Keratinocyte (primary cell): ENCODE results near the gene HOXB9. TPM values are rescaled to one million over a fixed set of nuclear protein-coding genes. Genes with fewer than 3 reads are reported as not detected.

ENCODE experiments used
- DNase-seq: peaks from one replicate; pipeline ENCODE4 v3.0.0-alpha.2; 2011; ENCODE audit warnings: low read depth, missing footprints, low spot score
- FAIRE-seq: peaks from 2 replicates; lab custom pipeline; 2011; peaks lifted over from hg19 to GRCh38; lab: Jason Lieb, UNC
- H2AFZ ChIP-seq: 2 replicates; pipeline ENCODE4 v1.6.0; 2012; ENCODE audit warnings: low read length, control low read depth, inconsistent platforms; ENCODE audit not compliant: control insufficient read depth
- H3K27ac ChIP-seq: 2 replicates; pipeline ENCODE4 v1.5.1; 2011; ENCODE audit warnings: low read length; ENCODE audit not compliant: control insufficient read depth, insufficient read depth
- H3K27me3 ChIP-seq: 3 replicates; pipeline ENCODE4 v1.6.0; 2011; ENCODE audit warnings: low read length; ENCODE audit not compliant: control insufficient read depth, insufficient read depth; ENCODE audit errors: extremely low read depth
- H3K36me3 ChIP-seq, 2 experiments: 2 replicates in 1 of 2; 3 replicates in 1 of 2; pipeline ENCODE4 v1.5.1; 2011; ENCODE audit warnings: low read length in 2 of 2, mild to moderate bottlenecking in 1 of 2; ENCODE audit not compliant: control insufficient read depth in 2 of 2, insufficient read depth in 2 of 2; ENCODE audit errors: extremely low read depth in 1 of 2
- H3K4me1 ChIP-seq: 3 replicates; pipeline ENCODE4 v1.5.1; 2011; ENCODE audit warnings: low read length; ENCODE audit not compliant: control insufficient read depth, insufficient read depth; ENCODE audit errors: extremely low read depth
- H3K4me2 ChIP-seq: 3 replicates; pipeline ENCODE4 v1.6.0; 2011; ENCODE audit warnings: low read depth, low read length; ENCODE audit not compliant: control insufficient read depth, insufficient read depth; ENCODE audit errors: extremely low read depth
- H3K4me3 ChIP-seq, 3 experiments: fragments of 200-600 bp in 1 of 3; sonication (generic) in 1 of 3; 2 replicates in 2 of 3; 3 replicates in 1 of 3; pipeline ENCODE4 v1.5.1; 2011 to 2016; ENCODE audit warnings: low read length in 3 of 3, mild to moderate bottlenecking in 3 of 3, control low read depth in 2 of 3, inconsistent platforms in 1 of 3, low read depth in 1 of 3, mixed read lengths in 1 of 3, mixed run types in 1 of 3, moderate library complexity in 1 of 3; ENCODE audit not compliant: control insufficient read depth in 2 of 3, insufficient read depth in 2 of 3; ENCODE audit errors: extremely low read depth in 1 of 3
- H3K79me2 ChIP-seq: 2 replicates; pipeline ENCODE4 v1.6.0; 2012; ENCODE audit warnings: low read length; ENCODE audit not compliant: control insufficient read depth, insufficient read depth
- H3K9ac ChIP-seq: 3 replicates; pipeline ENCODE4 v1.6.0; 2011; ENCODE audit warnings: low read length; ENCODE audit not compliant: control insufficient read depth, insufficient read depth; ENCODE audit errors: extremely low read depth
- H3K9me1 ChIP-seq: 3 replicates; pipeline ENCODE4 v1.6.0; 2011; ENCODE audit warnings: low read length; ENCODE audit not compliant: control insufficient read depth, insufficient read depth; ENCODE audit errors: extremely low read depth
- H3K9me3 ChIP-seq: 2 replicates; pipeline ENCODE4 v1.5.1; 2012; ENCODE audit warnings: low read depth, low read length; ENCODE audit not compliant: control insufficient read depth
- H4K20me1 ChIP-seq: 3 replicates; pipeline ENCODE4 v1.6.0; 2011; ENCODE audit warnings: low read length; ENCODE audit not compliant: control insufficient read depth, insufficient read depth; ENCODE audit errors: extremely low read depth
- CTCF ChIP-seq, 3 experiments: IDR thresholded peaks in 1 of 3; conservative IDR thresholded peaks in 1 of 3; optimal IDR thresholded peaks in 1 of 3; 2 replicates in 2 of 3; 3 replicates in 1 of 3; pipeline versions ENCODE3 to v1.5.1; 2011; ENCODE audit warnings: low read length in 3 of 3, mild to moderate bottlenecking in 3 of 3, moderate library complexity in 2 of 3, control low read depth in 1 of 3, inconsistent platforms in 1 of 3; ENCODE audit not compliant: insufficient read depth in 2 of 3; ENCODE audit errors: extremely low read depth in 1 of 3
- EZH2 ChIP-seq: IDR thresholded peaks from one replicate; pipeline ENCODE4 v1.6.1; 2012; ENCODE audit warnings: inconsistent platforms, mild to moderate bottlenecking, low read length, moderate library complexity
- dilution Hi-C: fragments of 300-500 bp; cut with MboI; formaldehyde crosslinking; loops from one replicate; pipeline ENCODE4 v1.7.0; 2020; ENCODE audit warnings: low sequenced_read_pairs; ENCODE audit not compliant: extremely low pct_ligation_motif_present
- polyA plus RNA-seq, 5 experiments: library from polyadenylated mRNA; depleted of rRNA in 3 of 5; stranded (reverse) in 3 of 5; stranded (forward) in 1 of 5; unstranded in 1 of 5; fragments of >200 nt; gene quantifications; 1 replicate in 1 of 5; 2 replicates in 3 of 5; 3 replicates in 1 of 5; pipeline versions ENCODE4 v1.2.1 to v1.2.3, GENCODE V29; 2011 to 2012; ENCODE audit warnings: missing spikeins in 2 of 5, low read depth in 1 of 5, low replicate concordance in 1 of 5

The HOXB9 gene
- polyA plus RNA-seq, 1 donor (not counting 4 experiments of a cell fraction or from before 2014, with no cell fraction given) = 0.03 TPM

- Histone ChIP-seq H3K27me3 (peaks cover 59% of the 10 kb centered on the region), H3K36me3 (no peaks in the 10 kb centered on the region), H3K9ac (no peak overlapping the region), H3K4me2 (no peak overlapping the region), H2AFZ (no peak overlapping the region), H3K4me1 (peaks cover 12% of the 10 kb centered on the region), H3K27ac (no peak overlapping the region), H3K79me2 (no peaks in the 10 kb centered on the region), H3K9me3 (no peaks in the 10 kb centered on the region), H3K4me3 (no peak overlapping the region), H3K9me1 (no peaks in the 10 kb centered on the region), H4K20me1 (no peaks in the 10 kb centered on the region)
- no peak for TF ChIP-seq EZH2
- TF ChIP-seq CTCF (optimal IDR thresholded peaks at IDR 0.05 in 1 of 3, IDR thresholded peaks at IDR 0.05 in 1 of 3, conservative IDR thresholded peaks at IDR 0.05 in 1 of 3; ENCODE audit: extremely low read depth in 1 of 3, insufficient read depth in 2 of 3, low read length in 3 of 3) = no peak
- dilution Hi-C loops = no loop called here
- FAIRE-seq (no peak), DNase-seq (no peak)
These were observed 38.1 kb downstream of the HOXB9 start for GRCh38 chr17:48588074-48588415.

GRCh38 chr17:48587276-48588073, 38.7 kb downstream of the HOXB9 start:
- FAIRE-seq = no peak
- H3K27ac ChIP-seq = no peak overlapping the region
- TF ChIP-seq EZH2 = no peak
- TF ChIP-seq CTCF (optimal IDR thresholded peaks at IDR 0.05 in 1 of 3, IDR thresholded peaks at IDR 0.05 in 1 of 3, conservative IDR thresholded peaks at IDR 0.05 in 1 of 3; ENCODE audit: extremely low read depth in 1 of 3, insufficient read depth in 2 of 3, low read length in 3 of 3) = no peak
- H4K20me1 ChIP-seq = no peaks in the 10 kb centered on the region
- H3K79me2 ChIP-seq = no peaks in the 10 kb centered on the region
- H3K27me3 ChIP-seq = peaks cover 59% of the 10 kb centered on the region
- no peak overlapping the region for H2AFZ ChIP-seq
- dilution Hi-C loops = no loop called here
- H3K36me3 ChIP-seq = no peaks in the 10 kb centered on the region
- H3K4me1 ChIP-seq = peaks cover 9% of the 10 kb centered on the region
- no peaks in the 10 kb centered on the region for H3K9me1 ChIP-seq
- H3K4me2 ChIP-seq = no peak overlapping the region
- H3K9me3 ChIP-seq = no peaks in the 10 kb centered on the region
- no peak overlapping the region for H3K4me3 ChIP-seq
- no peak overlapping the region for H3K9ac ChIP-seq
- no peak for DNase-seq
